CD4-positive, alpha-beta T cell treated with Interleukin-15 for 4 hours (primary cell): ENCODE results near the gene LRP10.
A peak's percentile ranks its signal among the peaks of the same experiment; 100 is the strongest.

Experiments
- DNase-seq: peaks from one replicate; pipeline ENCODE4 v3.0.0-alpha.2; 2020; ENCODE audit warnings: low spot score

The LRP10 gene

DNA sequence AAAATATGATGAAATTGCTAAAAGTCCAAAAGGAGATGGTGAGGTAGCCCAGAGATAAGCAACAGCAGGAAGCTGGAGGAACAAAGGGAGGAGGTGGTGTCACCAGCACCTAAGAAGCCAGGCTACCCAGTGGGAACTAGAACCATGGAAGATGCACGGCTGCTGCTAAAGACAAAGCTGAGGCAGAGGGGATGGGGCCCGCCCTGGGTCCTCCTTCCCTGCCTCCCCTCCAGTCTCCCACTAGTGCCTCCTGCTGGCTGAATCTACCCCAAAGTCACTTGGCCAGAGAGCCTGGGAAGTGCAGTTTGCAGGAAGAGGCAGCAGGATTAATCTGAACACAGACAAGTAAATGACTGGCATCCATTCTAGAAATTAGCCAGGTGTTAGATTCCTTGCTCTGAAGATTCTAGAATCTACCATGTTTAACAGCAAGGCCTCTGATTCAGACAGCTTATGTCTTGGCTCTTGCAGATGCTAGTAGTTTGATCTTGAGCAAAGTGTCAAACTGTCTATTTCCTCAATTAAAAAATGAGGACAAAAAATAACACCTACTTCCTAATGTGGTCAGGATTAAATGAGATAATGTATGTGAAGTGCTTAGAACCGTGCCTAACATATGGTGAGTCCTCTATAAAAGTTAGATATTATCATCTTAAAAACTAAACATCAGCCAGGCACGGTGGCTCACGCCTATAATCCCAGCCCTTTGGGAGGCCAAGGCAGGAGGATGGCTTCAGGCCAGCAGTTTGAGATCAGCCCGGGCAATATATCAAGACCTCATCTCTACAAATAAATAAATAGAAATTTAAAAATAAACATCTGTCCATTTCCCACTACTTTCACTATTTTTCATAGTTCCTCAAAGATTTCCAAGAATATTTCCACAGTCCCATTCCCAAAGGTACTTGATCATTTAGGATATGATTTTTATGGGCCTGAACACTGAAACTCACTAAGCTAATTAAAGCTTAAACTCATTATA, 5.8 kb upstream of the LRP10 start:
- no peak for DNase-seq

DNA sequence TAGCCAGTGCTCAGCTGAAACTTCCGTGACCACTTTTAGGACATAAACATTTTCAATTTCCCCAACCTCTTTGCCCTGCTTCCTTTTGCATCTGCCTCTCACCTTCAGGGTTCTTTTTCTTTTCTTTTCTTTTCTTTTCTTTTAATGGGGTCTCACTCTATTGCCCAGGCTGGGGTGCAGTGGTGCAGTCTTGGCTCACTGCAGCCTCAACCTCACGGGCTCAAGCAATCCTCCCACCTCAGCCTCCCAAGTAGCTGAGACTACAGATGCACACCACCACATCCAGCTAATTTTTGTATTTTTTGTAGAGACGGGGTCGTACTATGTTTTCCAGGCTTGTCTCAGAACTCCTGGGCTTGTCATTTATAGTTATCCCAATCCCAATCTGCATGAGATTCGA, 4.7 kb upstream of the LRP10 start:
- no peak for DNase-seq

DNA sequence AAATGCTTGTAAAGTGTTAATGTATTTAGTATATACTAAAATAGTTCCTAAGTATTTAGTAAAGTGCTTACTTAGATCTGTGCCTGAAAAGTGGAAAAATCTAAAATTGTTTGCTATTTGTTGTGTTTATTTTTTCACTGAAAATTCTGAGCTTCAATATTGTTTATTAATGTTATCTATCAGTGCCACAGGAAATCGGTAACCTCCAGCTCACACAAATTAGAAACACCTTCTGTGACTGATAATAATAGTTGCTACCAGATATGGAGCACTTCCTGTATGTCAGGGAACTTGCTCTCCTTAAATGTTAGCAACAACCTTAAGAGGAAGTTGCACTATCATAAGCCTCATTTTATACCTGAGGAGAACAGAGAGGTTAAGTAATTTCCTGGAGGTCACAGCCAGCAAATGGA, 723 bp upstream of the LRP10 start:
- no peak for DNase-seq

DNA sequence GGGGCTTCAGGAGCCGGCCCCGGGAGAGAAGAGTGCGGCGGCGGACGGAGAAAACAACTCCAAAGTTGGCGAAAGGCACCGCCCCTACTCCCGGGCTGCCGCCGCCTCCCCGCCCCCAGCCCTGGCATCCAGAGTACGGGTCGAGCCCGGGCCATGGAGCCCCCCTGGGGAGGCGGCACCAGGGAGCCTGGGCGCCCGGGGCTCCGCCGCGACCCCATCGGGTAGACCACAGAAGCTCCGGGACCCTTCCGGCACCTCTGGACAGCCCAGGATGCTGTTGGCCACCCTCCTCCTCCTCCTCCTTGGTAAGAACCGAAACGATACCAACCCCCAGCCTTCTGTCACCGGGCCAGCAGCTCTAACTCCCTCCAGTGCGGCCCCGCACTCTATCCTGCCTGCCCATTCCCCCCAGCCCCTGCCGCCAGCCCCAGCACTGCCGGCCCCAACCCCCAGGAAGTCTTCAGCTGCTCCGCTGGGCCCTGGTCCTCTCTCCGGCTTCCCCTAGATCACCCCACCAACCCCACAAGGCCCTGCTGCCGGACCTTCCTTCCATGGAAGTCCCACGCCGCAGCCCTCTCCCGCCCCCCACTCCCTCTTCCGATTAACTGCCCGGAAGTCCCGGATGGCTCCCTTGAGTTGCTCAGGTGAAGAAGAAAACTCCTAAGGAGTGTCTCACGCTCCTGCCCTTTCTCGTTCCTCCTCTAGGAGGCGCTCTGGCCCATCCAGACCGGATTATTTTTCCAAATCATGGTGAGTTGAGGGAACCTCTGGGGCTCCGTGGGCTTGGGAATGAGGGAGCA, 693 bp downstream of the LRP10 start:
- DNase-seq = peak; percentile 77

DNA sequence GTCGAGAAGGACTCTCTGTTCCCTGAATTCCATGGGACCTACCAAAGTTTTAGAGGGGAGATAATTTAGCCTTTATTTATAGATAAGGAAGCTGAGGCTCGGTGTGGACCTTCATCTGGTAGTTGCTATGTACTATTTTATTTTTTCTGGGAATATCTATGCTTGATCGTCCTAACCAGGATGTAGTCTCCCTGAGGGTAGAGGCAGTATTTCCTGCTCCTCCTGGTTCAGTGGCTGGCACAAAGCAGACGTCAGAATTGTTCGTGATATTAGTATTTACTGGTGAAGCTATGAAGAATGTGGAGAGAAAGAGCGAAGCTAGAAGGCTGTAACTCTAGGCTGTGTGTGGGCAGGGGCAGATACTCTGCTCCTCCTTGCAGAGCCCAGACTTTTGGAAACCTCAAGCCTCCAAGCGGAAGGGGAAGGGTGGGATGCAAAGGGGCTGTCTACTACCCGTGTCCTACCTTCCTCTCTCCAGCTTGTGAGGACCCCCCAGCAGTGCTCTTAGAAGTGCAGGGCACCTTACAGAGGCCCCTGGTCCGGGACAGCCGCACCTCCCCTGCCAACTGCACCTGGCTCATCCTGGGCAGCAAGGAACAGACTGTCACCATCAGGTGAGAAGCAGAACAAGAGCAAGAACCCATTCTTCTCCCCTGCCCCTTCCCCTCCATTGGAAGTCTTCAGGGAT, 1.4 kb downstream of the LRP10 start:
- no peak for DNase-seq

DNA sequence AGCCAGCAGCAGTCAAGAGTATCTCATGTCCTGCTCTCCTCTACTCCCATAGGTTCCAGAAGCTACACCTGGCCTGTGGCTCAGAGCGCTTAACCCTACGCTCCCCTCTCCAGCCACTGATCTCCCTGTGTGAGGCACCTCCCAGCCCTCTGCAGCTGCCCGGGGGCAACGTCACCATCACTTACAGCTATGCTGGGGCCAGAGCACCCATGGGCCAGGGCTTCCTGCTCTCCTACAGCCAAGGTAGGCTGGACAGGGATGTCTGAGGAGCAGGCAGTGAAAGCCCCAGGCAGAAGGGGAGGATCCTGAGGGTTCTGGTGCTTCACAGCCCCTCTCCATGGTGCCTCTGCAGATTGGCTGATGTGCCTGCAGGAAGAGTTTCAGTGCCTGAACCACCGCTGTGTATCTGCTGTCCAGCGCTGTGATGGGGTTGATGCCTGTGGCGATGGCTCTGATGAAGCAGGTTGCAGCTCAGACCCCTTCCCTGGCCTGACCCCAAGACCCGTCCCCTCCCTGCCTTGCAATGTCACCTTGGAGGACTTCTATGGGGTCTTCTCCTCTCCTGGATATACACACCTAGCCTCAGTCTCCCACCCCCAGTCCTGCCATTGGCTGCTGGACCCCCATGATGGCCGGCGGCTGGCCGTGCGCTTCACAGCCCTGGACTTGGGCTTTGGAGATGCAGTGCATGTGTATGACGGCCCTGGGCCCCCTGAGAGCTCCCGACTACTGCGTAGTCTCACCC, 3.6 kb downstream of the LRP10 start:
- DNase-seq = no peak

DNA sequence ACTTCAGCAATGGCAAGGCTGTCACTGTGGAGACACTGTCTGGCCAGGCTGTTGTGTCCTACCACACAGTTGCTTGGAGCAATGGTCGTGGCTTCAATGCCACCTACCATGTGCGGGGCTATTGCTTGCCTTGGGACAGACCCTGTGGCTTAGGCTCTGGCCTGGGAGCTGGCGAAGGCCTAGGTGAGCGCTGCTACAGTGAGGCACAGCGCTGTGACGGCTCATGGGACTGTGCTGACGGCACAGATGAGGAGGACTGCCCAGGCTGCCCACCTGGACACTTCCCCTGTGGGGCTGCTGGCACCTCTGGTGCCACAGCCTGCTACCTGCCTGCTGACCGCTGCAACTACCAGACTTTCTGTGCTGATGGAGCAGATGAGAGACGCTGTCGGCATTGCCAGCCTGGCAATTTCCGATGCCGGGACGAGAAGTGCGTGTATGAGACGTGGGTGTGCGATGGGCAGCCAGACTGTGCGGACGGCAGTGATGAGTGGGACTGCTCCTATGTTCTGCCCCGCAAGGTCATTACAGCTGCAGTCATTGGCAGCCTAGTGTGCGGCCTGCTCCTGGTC, 4.3 kb downstream of the LRP10 start:
- DNase-seq = no peak

DNA sequence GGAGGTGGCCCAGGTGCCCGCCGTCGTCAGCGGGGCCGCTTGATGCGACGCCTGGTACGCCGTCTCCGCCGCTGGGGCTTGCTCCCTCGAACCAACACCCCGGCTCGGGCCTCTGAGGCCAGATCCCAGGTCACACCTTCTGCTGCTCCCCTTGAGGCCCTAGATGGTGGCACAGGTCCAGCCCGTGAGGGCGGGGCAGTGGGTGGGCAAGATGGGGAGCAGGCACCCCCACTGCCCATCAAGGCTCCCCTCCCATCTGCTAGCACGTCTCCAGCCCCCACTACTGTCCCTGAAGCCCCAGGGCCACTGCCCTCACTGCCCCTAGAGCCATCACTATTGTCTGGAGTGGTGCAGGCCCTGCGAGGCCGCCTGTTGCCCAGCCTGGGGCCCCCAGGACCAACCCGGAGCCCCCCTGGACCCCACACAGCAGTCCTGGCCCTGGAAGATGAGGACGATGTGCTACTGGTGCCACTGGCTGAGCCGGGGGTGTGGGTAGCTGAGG, 5.5 kb downstream of the LRP10 start:
- no peak for DNase-seq

DNA sequence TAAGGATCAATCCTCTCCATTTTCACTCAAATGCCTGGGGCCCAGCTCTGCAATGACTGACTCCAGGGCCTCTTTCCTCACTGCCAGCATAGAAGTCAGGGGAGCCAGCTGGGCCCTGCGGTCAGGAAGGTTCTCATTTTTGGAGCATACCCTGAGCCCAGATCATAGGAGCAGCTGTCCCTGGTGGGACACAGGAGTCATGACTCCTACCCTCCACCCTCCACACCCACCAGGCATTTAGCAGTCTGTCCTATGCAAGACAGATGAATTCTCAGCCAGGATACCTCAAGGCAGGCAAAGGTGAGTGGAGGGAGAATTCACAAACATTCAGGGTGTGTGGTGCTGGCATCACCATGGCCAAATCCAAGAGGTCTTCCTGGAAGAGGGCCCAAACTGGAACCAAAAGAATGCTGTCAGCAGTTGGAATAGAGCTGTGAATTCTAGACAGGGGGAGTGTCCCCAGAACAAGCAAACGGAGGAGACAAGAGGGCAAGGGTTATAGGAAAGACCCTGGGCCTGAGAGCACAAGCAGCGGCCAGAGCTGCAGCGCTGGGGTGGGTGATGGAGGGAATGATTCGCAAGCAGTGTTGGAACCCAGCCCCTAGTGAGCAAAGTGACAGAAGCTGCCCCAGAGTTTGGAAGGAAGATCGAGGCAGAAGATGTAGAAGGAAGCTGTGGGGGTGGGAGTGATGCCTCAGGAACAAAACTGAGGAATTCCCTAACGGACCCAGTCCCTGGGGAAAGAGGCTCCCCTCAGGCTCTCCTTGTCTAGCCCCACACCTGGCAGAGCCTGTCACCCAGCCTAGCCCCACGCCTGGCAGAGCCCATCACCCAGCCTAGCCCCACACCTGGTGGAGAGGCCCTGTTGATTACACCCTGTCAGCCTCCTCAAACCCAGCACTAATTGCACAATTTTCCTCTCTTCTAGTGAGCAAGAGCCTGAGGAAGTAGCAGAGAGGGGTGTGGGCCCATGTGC, 7.0 kb downstream of the LRP10 start:
- no peak for DNase-seq

DNA sequence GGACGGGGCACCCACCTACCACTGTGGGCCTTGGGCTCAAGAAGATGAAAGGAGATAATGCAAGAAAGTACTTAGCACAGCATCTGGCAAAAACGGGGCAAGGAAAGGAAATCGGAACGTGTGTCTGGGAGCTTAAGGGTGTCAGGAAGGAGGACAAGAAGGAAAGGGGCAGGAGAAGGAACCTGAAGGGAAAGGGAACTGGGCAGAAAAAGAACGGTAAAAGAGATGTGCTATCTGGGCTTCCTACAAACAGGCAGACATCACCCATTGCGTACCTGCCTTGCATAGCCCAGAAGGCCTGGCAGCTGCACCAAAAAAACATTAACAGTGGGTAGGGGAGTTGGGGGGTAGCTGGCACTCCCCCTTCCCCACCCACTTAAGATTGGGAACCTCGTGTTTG, 10.5 kb downstream of the LRP10 start:
- DNase-seq = no peak

DNA sequence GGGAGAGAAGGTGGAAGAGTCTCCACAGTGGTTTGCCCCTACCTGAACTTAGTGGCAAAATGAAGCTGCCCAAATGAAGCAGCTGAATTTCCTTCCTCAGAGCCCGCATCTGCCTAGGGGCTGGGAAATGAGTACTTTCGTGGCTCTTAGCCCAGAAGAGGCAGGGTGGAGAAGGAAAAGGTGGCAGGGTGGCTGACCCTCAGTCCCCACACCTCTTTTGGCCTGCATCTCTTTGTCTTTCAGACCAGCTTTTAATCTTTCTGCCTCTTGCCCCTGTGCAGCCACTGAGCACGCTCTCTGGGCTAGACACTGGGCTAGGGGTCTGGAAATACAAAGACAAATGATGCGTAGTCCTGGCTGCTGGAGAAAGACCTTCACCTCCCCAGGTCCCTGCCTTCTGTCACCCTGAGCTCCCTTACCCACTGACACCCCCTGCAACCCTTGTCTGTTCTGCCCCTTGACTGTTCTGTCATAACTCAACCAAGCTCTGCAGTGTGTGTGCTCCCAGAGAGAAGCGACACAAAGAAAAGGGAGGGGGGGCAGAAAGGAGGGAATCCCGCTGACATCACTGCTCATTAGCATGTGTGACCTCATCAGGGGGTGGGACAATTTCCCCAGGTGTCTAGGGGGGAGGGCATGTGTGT, 11.1 kb downstream of the LRP10 start:
- DNase-seq = peak; percentile 39

DNA sequence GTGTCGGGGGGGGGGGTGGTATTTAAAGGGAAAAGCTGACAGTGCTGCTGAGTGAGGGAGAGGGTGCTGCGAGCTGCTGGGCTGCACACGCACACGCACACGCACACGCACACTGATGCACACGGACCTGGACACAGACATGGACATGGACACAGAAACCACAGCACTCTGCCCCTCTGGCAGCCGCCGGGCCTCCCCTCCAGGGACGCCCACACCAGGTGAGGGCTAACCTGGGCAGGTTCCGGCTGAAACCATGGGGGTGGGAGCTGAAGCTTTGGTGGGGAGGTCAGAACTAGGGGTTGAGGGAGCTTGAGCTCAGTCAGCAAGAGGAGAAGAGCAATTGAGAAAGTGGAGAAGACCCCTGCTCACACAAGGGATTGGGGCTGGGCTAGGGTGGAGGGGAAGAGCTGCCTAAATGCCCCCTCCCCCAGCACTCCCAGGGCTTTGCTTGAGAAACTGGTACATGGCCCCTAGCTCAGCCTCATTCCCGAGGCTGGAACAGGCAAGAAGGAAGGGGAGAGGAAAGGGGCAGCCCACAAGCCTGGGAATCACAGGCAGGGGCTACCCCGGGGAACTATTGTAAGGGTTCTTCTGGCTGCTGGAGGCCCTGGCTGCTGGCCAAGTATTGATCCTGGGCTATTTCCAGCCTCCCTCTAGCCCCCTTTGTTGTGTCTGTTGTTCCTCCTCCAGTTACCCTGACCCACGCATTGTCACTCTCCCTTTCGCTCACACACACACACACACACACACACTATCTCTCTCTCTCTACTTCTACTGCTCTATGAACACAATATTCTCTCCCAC, 11.8 kb downstream of the LRP10 start, which contains the start of gene REM2:
Gene REM2 (plus strand): TSS at position 50 of the 804 bp plus-strand sequence. CDS start 66 bp downstream, at position 116.
- DNase-seq = no peak

DNA sequence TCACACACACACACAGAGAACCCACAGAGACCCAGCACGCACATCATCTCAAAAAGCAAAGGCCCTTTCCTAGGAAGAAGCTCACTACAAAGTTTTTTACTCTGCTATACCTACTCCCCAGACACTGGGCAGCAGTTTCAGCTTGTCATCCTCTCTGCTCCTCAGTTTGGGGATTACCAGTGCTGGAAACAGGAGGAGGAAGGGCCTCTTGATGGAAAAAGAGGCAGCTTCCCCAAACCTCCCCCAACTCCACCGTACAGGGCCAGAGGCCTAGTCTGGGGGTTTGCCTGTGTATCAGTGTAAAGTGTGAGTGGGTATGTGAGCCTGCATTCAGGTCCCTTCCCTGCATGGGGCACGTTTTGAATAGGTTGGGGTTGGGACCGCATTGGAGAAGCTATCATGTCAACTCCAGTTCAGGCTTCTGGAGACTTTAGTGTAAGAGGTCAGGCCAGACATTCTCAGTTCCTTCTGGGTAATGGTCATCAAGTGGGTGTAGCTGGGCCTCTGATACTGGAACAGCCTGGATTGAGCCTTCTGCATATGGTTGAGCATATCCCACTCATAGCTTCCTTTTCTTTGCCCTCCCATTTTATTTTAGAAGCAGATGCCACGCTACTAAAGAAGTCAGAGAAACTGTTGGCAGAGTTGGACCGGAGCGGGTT, 12.7 kb downstream of the LRP10 start:
- DNase-seq = no peak

DNA sequence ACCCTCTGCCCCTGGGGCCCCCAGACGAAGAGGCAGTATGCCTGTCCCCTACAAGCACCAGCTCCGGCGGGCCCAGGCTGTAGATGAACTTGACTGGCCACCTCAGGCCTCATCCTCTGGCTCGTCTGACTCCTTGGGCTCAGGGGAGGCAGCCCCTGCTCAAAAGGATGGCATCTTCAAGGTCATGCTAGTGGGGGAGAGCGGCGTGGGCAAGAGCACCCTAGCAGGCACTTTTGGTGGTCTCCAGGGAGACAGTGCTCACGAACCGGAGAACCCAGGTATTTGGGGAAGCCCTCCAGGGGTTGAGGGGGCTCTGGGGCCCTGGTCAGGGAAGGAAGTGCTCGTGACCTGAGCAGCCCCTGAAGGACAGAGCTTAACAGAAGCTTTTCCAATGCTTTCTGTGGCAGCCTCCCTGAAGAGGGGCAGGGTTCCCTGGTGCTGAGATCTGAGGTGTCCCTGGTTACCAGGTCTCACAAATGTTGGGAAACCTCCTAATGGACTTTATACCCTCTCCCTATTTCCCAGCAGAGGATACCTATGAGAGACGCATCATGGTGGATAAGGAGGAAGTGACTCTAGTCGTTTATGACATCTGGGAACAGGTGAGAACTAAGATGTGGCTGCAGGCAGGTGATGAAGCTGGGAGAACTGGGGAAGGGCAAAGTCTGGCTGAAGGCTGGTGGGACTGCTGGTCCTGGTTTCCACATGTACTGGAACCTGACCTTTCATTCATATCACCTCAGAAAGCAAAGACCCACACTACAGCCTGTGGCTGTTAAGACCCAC, 13.4 kb downstream of the LRP10 start:
- no peak for DNase-seq

DNA sequence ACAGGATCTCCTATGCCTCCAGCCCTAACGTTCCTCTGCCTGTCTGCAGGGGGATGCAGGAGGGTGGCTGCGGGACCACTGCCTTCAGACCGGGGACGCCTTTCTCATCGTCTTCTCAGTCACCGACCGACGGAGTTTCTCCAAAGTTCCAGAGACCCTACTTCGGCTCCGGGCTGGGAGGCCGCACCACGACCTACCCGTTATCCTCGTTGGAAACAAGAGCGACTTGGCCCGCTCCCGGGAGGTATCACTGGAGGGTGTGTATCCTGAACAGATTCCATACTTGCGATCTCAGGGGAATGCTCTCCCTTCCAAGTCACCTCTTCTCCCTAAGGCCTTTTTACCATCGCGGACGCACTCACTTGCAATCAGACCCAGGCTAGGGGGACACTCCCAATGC, 14.4 kb downstream of the LRP10 start:
- no peak for DNase-seq

DNA sequence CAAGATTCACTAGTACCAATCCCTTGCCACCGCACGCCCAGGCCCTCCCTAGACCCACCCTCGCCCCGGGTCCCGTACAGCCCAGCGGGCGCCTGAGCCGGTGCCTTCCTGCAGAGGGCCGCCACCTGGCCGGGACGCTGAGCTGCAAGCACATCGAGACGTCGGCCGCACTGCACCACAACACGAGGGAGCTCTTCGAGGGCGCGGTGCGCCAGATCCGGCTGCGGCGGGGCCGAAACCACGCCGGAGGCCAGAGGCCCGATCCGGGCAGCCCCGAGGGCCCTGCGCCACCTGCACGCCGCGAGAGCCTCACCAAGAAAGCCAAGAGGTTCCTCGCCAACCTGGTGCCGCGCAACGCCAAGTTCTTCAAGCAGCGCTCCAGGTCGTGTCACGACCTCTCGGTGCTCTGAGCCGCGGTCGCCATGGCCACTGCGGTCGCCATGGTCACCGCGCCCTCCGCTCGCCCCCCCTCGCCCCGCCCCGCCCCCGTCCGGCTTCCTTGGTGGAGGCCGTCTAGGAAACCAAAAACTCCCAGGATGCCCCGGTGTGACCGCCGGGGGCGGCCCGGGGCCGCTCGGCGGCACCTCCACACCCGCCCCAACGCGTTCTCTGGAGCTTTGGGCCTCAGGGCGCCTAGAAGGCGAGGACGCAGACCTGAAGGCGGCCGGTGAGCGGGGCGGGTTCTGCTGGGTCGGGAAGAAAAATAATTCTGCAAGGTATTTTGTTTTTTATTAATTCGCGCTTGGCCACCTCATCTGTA, 15.1 kb downstream of the LRP10 start:
- DNase-seq = peak; percentile 78
